HEK293 (cell line): Measurements from ENCODE around the gene PHETA1.
"Not testable (repeated sequence)": the region's sequence is repeated elsewhere in the genome, so short reads cannot be mapped to it uniquely, and the experiment has no call there.

ENCODE experiments used
- CTCF ChIP-seq: fragments of 450-650 bp; formaldehyde crosslinking; IDR thresholded peaks from 2 replicates; pipeline ENCODE4 v1.5.1; 2016; ENCODE audit warnings: missing biosample characterization, missing genetic modification characterization
- REST ChIP-seq: fragments of 450-650 bp; formaldehyde crosslinking; IDR thresholded peaks from 2 replicates; pipeline ENCODE4 v1.5.1; 2016; ENCODE audit warnings: missing biosample characterization, missing genetic modification characterization
- TRIM28 ChIP-seq: IDR thresholded peaks from 2 replicates; pipeline ENCODE4 v1.6.1; 2011; ENCODE audit warnings: low read length, control low read depth, borderline replicate concordance
- ZNF513 ChIP-seq: fragments of 450-650 bp; IDR thresholded peaks from 2 replicates; pipeline ENCODE4 v1.5.1; 2018; ENCODE audit warnings: missing biosample characterization, missing genetic modification characterization
- ZNF785 ChIP-seq: fragments of 450-650 bp; formaldehyde crosslinking; IDR thresholded peaks from 2 replicates; pipeline ENCODE4 v1.5.1; 2016; ENCODE audit warnings: missing biosample characterization, missing genetic modification characterization

GRCh38 chr12:111399741-111400404 lies 31.0 kb upstream of the PHETA1 start:
- not testable (repeated sequence) for TF ChIP-seq ZNF513 (tag by site-specific recombination); CTCF (tag by site-specific recombination); REST (tag by site-specific recombination); TRIM28; ZNF785 (tag by site-specific recombination)
